ENCODE data around the gene BCR.

BCR gene

DNA sequence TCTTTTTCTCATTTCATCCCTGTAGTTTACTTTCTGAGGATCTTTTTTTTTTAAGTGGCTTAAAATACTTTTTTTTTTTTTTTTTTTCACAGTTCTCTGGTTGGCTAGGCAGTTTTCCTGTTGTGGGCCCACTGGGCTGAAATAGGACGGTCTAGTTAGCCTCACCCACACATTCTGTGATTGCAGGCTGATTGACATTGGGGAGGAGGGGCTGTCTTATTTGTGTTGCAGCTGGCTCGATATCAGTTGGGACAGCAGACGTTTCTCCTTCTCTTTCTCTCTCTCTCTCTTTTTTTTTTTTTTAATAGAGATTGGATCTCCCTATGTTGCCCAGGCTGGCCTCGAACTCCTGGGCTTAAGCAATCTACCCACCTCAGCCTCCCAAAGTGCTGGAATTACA is 6.9 kb downstream of the BCR start:
- H3K4me3 ChIP-seq (ENCODE audit: control insufficient read depth, low read depth, low read length): no peak overlapping the region
- DNase-seq (ENCODE audit: low read depth): no peak
- TF ChIP-seq, protein P1, sequence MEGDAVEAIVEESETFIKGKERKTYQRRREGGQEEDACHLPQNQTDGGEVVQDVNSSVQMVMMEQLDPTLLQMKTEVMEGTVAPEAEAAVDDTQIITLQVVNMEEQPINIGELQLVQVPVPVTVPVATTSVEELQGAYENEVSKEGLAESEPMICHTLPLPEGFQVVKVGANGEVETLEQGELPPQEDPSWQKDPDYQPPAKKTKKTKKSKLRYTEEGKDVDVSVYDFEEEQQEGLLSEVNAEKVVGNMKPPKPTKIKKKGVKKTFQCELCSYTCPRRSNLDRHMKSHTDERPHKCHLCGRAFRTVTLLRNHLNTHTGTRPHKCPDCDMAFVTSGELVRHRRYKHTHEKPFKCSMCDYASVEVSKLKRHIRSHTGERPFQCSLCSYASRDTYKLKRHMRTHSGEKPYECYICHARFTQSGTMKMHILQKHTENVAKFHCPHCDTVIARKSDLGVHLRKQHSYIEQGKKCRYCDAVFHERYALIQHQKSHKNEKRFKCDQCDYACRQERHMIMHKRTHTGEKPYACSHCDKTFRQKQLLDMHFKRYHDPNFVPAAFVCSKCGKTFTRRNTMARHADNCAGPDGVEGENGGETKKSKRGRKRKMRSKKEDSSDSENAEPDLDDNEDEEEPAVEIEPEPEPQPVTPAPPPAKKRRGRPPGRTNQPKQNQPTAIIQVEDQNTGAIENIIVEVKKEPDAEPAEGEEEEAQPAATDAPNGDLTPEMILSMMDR (IDR thresholded peaks at IDR 0.05; ENCODE audit: control insufficient read depth, insufficient read depth, low read depth, low read length, missing control alignments): no peak

DNA sequence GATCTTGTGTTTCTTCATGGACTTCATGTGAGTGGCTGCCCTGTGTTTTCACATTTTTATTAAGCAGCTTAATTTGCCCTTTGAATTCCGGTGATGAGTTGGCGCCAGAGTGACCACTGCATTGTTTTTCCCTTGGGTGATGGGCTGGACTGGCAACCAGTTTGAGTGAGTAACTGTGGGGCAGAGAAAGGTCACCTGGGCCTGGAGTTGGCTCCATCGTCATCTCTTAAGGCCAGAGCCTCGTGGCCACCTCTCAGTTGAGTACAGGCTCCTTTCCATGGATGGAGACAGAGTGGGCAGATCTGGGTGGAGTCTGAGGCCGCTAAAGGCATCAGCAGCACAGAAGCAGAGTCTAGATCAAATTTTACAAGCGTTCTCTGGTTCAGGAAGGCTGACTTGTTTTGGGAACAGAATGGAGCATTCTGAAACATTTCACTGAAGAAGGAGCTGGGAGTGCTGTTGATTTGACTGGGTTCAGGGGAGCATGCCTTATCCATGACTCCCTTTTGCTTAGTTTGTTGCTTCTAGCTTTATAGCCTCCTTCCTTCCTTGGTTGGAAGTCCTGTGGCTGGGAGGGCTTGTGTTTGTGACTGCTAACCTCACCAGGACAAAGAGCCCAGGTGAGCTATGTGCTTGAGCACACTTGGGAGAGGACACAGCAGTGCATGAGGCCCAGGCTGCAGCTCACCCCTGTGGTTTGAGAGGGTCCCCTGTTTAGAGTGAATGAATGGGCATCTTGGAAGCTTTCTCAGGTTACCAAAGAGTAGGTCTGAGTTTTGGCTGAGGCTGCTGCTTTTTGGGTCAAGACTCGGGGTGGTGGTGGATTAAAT is 7.8 kb downstream of the BCR start:
- no peak overlapping the region for H3K4me3 ChIP-seq (ENCODE audit: control insufficient read depth, low read depth, low read length)
- TF ChIP-seq, protein P1 (IDR thresholded peaks at IDR 0.05; ENCODE audit: control insufficient read depth, insufficient read depth, low read depth, low read length, missing control alignments): no peak
- DNase-seq (ENCODE audit: low read depth): peak; percentile 11

DNA sequence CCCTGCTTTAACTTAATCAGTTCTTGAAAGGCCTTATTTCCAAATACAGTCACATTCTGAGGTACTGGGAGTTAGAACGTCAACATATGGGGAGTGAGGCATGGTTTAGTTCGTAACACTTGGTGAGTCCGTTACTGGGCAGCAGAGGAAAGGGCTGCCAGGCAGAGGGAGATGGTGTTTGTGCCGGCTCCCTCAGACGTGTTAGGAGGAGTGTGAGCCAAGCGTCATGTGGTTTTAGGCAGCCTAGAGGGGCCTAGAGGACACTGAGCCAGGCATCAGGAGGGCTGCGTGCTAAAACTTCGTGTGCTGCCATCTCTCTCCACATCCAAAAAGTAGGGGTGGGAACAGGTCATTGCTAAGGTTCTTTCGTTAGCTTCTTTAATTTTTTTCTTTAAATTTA is 10.2 kb downstream of the BCR start:
- TF ChIP-seq, protein P1 (IDR thresholded peaks at IDR 0.05; ENCODE audit: control insufficient read depth, insufficient read depth, low read depth, low read length, missing control alignments): no peak
- H3K4me3 ChIP-seq (ENCODE audit: control insufficient read depth, low read depth, low read length): no peak overlapping the region
- no peak for DNase-seq (ENCODE audit: low read depth)

DNA sequence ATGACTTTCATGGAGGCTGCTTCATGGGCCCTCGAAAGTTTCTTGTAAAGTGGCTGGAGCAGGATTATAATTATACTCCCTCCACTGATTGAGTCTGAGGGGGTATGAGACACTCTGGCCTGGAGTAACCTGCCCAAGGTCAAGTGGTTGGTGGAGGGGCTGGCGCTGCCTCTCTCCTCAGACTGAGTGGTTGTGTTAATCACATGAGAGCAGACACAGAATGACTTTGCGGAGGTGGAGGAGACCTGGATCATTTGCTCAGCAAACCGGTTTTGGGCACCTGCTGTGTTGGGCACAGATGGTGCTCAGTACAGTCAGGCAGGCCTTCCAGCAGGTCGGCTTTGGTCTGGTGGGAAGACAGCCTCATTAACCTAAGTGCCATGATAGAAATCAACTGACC is 11.8 kb downstream of the BCR start:
- TF ChIP-seq, protein P1 (IDR thresholded peaks at IDR 0.05; ENCODE audit: control insufficient read depth, insufficient read depth, low read depth, low read length, missing control alignments): no peak
- DNase-seq (ENCODE audit: low read depth): no peak
- no peak overlapping the region for H3K4me3 ChIP-seq (ENCODE audit: control insufficient read depth, low read depth, low read length)

DNA sequence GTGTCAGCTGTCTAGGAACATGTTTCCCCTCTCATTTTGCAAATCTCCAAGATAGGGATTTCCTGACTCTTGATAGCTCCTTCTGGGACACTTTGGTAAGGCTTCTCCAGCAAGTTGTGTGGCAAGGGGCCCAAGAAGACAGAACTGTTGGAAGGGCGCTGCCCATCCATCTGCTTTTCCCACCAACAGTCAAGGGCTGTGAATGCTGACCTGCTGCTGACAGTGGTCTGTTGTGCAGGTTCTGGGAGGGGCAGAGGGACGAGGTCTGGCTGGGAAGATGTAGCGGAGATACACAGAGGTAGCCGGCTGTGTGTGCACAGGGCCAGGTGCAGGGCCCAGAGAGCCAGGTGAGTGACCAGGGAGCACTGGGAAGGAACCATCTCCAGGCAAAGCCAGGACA is 12.2 kb downstream of the BCR start:
- DNase-seq (ENCODE audit: low read depth): no peak
- TF ChIP-seq, protein P1 (IDR thresholded peaks at IDR 0.05; ENCODE audit: control insufficient read depth, insufficient read depth, low read depth, low read length, missing control alignments): no peak
- H3K4me3 ChIP-seq (ENCODE audit: control insufficient read depth, low read depth, low read length): no peak overlapping the region

DNA sequence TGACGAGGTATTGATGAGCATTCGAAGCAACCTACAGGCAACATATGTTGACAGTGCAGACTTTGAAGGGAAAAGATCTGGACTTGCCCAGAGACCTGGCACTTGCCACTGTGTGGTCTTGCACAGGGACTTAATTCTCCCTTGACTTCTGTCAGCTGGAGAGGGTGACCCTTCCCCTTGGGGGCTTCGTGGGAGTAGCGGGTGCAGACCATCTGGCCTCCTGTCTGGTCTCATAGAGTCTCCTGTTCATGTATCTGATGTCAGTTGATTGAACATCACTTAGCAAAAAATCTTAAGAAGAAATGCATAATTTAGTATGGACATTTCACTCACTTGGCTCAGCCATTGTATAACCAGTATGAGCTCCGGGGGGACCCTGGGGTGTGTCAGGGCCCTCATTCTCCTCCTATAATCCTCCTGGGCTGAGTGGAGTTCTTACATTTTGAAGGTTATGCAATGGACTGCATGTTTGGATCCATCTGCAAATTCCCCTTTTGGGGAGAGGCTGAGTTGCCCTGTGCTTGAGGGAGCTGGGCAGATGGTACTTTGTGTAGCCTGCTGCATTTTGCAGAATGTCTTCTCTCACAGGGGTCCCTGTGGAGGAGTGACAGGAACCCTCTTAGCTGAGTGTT is 13.0 kb downstream of the BCR start:
- TF ChIP-seq, protein P1 (IDR thresholded peaks at IDR 0.05; ENCODE audit: control insufficient read depth, insufficient read depth, low read depth, low read length, missing control alignments): no peak
- no peak for DNase-seq (ENCODE audit: low read depth)
- H3K4me3 ChIP-seq (ENCODE audit: control insufficient read depth, low read depth, low read length): no peak overlapping the region

Measured in AG09309 (cell line).